CD1c-positive myeloid dendritic cell (primary cell): ENCODE results near the gene SMIM38.

ENCODE experiments used
- DNase-seq: peaks from one replicate; pipeline ENCODE4 v3.0.0-alpha.2; 2016; ENCODE audit errors: extremely low spot score

SMIM38 gene

GRCh38 chr11:69203381-69203780, 47.6 kb downstream of the SMIM38 start:
- DNase-seq = no peak

GRCh38 chr11:69203901-69204245, 48.1 kb downstream of the SMIM38 start:
- DNase-seq = no peak

DNA sequence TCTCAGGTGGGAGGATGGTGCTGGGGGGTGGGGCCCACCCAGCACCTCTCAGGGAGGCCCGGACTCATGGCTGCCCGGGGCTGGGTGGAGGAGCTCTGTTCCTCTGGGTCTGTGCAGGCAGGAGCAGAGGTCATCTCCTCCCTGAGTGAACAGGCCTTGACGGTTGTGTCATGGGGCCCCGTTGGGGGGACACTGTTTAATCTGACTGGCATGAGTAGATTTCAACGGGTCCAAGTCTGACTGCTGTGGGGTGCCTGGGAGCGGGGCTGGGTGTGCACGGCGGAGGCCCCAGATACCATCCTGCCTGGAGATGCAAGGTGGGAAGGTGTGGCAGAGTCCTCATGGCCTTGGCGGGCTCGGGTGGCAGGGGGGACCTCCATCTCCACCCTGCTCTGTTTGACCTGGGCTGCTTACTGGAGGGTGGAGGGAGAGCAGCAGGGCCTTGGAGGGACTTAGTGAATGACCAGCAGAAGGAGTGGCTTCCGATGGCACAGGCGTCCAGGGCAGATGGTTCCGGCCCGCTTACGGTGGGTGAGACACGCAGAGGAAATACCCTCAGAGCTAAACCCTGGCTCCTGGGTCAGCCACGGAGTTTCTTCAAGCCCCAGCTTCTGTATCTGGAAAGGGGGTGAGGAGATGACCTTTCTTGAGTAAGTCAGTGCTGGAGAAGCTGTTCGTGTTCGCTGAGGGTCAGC, 48.7 kb downstream of the SMIM38 start:
- no peak for DNase-seq

DNA sequence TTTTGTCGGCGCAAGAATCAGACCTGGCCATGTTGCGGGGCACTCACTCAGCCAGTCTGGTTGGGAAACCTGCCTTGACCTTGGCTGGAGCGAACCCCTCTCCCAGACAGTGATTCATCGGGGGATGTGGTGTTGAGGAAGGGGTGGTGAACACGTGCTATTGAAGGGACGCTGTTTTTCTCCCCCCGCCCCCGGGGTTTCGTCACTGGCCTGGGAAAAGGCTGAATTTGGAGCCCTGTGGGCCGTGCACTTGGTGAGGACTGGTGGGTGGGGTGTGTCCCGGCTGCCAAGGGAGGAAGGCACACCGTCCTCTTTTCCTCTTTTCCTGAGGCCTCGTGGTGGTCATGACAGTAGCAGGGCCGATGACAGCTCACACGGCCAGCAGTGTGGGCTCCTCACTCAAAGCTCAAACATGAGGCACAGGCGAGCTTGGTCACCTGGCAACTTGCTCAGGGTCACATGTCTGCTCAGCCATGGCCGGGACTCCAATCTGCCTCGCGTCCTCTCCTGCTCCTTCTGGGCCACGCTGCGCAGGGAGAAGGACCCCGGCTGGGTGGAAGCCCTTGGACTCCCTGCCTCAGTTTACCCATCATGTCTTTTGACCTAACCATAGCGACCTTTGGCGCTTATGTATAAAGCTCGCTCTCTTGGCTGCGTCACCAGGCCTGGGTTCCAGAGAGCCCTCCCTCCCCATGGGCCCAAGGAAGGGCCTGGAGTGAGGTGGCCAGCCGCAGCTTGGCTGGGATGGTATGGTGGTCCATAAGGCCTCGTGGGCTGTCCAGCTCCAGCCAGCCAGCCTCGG, 49.4 kb downstream of the SMIM38 start:
- DNase-seq = no peak
